Upper lobe of left lung (tissue), 6 donors: ENCODE results near the gene PM20D2. TPM values are rescaled to one million over a fixed set of nuclear protein-coding genes. Genes with fewer than 3 reads are reported as not detected.
A peak's percentile ranks its signal among the peaks of the same experiment; 100 is the strongest.

ENCODE experiments used
- ATAC-seq, 2 donors: fragments of 200-7000 bp; cut with Tn5 transposase; one replicate each; pipeline ENCODE4 v1.9.1; 2022; ENCODE audit warnings: mild to moderate bottlenecking in 2 of 2, moderate library complexity in 2 of 2; ENCODE audit not compliant: low FRiP score in 2 of 2
- DNase-seq, 2 donors: peaks; one replicate each; pipeline ENCODE4 v3.0.0-alpha.2; 2019 to 2020
- H3K27ac ChIP-seq, 4 donors: fragments of 200-600 bp; sonication (generic); one replicate each; pipeline ENCODE4 v1.5.1; 2016 to 2019
- H3K27me3 ChIP-seq, 4 donors: fragments of 200-600 bp; sonication (generic); one replicate each; pipeline ENCODE4 v1.5.1; 2017 to 2019
- H3K36me3 ChIP-seq, 4 donors: fragments of 200-600 bp; sonication (generic); one replicate each; pipeline ENCODE4 v1.5.1; 2016 to 2019
- H3K4me1 ChIP-seq, 4 donors: fragments of 200-600 bp; sonication (generic); one replicate each; pipeline ENCODE4 v1.5.1; 2018 to 2019
- H3K4me3 ChIP-seq, 4 donors: fragments of 200-600 bp; sonication (generic); one replicate each; pipeline ENCODE4 v1.5.1; 2017 to 2019; ENCODE audit warnings: mild to moderate bottlenecking in 2 of 4, moderate library complexity in 1 of 4
- H3K9me3 ChIP-seq, 4 donors: fragments of 200-600 bp; sonication (generic); one replicate each; pipeline ENCODE4 v1.5.1; 2018 to 2019
- CTCF ChIP-seq, 6 experiments: fragments of 450-650 bp in 4 of 6; fragments of 200-600 bp in 2 of 6; sonication (generic) in 2 of 6; IDR thresholded peaks; one replicate each; pipeline ENCODE4 v1.5.1; 2016 to 2019; ENCODE audit warnings: antibody characterized with exemption in 6 of 6
- EP300 ChIP-seq, 4 donors: sonication (generic); formaldehyde crosslinking; IDR thresholded peaks; one replicate each; pipeline ENCODE4 v1.5.1; 2017; ENCODE audit warnings: antibody characterized with exemption in 4 of 4, control low read depth in 2 of 4
- POLR2A ChIP-seq, 4 donors: fragments of 450-650 bp; IDR thresholded peaks; one replicate each; pipeline ENCODE4 v1.5.1; 2016 to 2017; ENCODE audit warnings: antibody characterized with exemption in 4 of 4, mild to moderate bottlenecking in 2 of 4
- POLR2AphosphoS5 ChIP-seq, 2 donors: sonication (generic); formaldehyde crosslinking; IDR thresholded peaks; one replicate each; pipeline ENCODE4 v1.5.1; 2017; ENCODE audit warnings: antibody characterized with exemption in 2 of 2
- WGBS, 2 donors: methylation state at CpG; one replicate each; pipeline ENCODE4 v1.1.5; 2017 to 2018; 5-methylcytosine and 5-hydroxymethylcytosine counted together
- total RNA-seq, 6 donors: library from RNA; depleted of rRNA in 4 of 6; stranded (reverse); fragments of >200 nt in 4 of 6; gene quantifications; one replicate each; pipeline versions ENCODE4 v1.1.0 to v1.2.1, GENCODE V29; 2016 to 2021
- donor health status: DM: no; HTN: no; CAD: no; lungs with moderate emphysema.
- donor health status: DM: no; HTN: yes; CAD: no; lungs with severe emphysema.

Gene PM20D2
- total RNA-seq, 6 donors from 2014 or later: 2.9 to 15.0 (median 5.4) TPM

GRCh38 chr6:89173634-89174033 lies 27.8 kb downstream of the PM20D2 start:
- TF ChIP-seq POLR2AphosphoS5 (IDR thresholded peaks at IDR 0.05) (no peak), EP300 (IDR thresholded peaks at IDR 0.05) (no peak), POLR2A (IDR thresholded peaks at IDR 0.05) (no peak), CTCF (IDR thresholded peaks at IDR 0.05) (no peak)
- no peak overlapping the region for H3K27ac ChIP-seq
- ATAC-seq: no peak
- no peaks in the 10 kb centered on the region for H3K4me1 ChIP-seq
- no peaks in the 10 kb centered on the region for H3K9me3 ChIP-seq
- WGBS, 2 donors: 86 to 93% methylated on average over 4 of the region's 4 CpGs
- DNase-seq: no peak
- no peak overlapping the region for H3K4me3 ChIP-seq
- H3K27me3 ChIP-seq: no peaks in the 10 kb centered on the region
- no peaks in the 10 kb centered on the region for H3K36me3 ChIP-seq

- WGBS, 2 donors: 94 to 98% methylated on average over 8 to 13 of the region's 13 CpGs
- ATAC-seq: no peak
- peak in 1 of 2 donors; percentile 9 for DNase-seq
- no peak for TF ChIP-seq POLR2A (IDR thresholded peaks at IDR 0.05)
- TF ChIP-seq CTCF (IDR thresholded peaks at IDR 0.05): no peak
- no peak for TF ChIP-seq EP300 (IDR thresholded peaks at IDR 0.05)
- Histone ChIP-seq H3K4me3 (no peak overlapping the region), H3K9me3 (no peaks in the 10 kb centered on the region), H3K36me3 (no peaks in the 10 kb centered on the region), H3K27ac (no peak overlapping the region), H3K4me1 (no peaks in the 10 kb centered on the region), H3K27me3 (no peaks in the 10 kb centered on the region)
These were observed 34.3 kb downstream of the PM20D2 start for GRCh38 chr6:89180112-89180511.

- ATAC-seq: no peak
- no peaks in the 10 kb centered on the region for H3K27me3 ChIP-seq
These were observed 35.1 kb downstream of the PM20D2 start for GRCh38 chr6:89180971-89181370.

GRCh38 chr6:89183294-89183693 lies 37.4 kb downstream of the PM20D2 start:
- TF ChIP-seq POLR2A (IDR thresholded peaks at IDR 0.05): no peak
- no peak for TF ChIP-seq EP300 (IDR thresholded peaks at IDR 0.05)
- no peak for TF ChIP-seq CTCF (IDR thresholded peaks at IDR 0.05)
- no peak for TF ChIP-seq POLR2AphosphoS5 (IDR thresholded peaks at IDR 0.05)
- DNase-seq (no peak), ATAC-seq (no peak)
- no peaks in the 10 kb centered on the region for H3K4me1 ChIP-seq
- no peaks in the 10 kb centered on the region for H3K9me3 ChIP-seq
- 56 to 92% methylated on average over 2 of the region's 2 CpGs for WGBS, 2 donors
- H3K27ac ChIP-seq: no peak overlapping the region
- no peak overlapping the region for H3K4me3 ChIP-seq
- H3K36me3 ChIP-seq: no peaks in the 10 kb centered on the region
- no peaks in the 10 kb centered on the region for H3K27me3 ChIP-seq

More at GRCh38 chr6:89180971-89181370, 35.1 kb downstream of the PM20D2 start:
- DNase-seq: no peak
- Histone ChIP-seq H3K4me1 (no peaks in the 10 kb centered on the region), H3K9me3 (no peaks in the 10 kb centered on the region), H3K4me3 (no peak overlapping the region), H3K27ac (no peak overlapping the region), H3K36me3 (no peaks in the 10 kb centered on the region)
- 40 to 81% methylated on average over 1 of the region's 1 CpG for WGBS, 2 donors
- TF ChIP-seq POLR2AphosphoS5 (IDR thresholded peaks at IDR 0.05) (no peak), POLR2A (IDR thresholded peaks at IDR 0.05) (no peak), CTCF (IDR thresholded peaks at IDR 0.05) (no peak), EP300 (IDR thresholded peaks at IDR 0.05) (no peak)

GRCh38 chr6:89184344-89184743 lies 38.5 kb downstream of the PM20D2 start:
- no peak for ATAC-seq
- no peak overlapping the region for H3K27ac ChIP-seq
- WGBS, 2 donors: 76 to 83% methylated on average over 9 of the region's 9 CpGs
- TF ChIP-seq POLR2A (IDR thresholded peaks at IDR 0.05) (no peak), CTCF (IDR thresholded peaks at IDR 0.05) (no peak)
- H3K4me3 ChIP-seq: no peak overlapping the region
- DNase-seq: no peak
- H3K36me3 ChIP-seq: no peaks in the 10 kb centered on the region
- H3K4me1 ChIP-seq: no peaks in the 10 kb centered on the region
- no peaks in the 10 kb centered on the region for H3K9me3 ChIP-seq
- H3K27me3 ChIP-seq: no peaks in the 10 kb centered on the region
